Esophagus squamous epithelium (tissue), 4 donors: ENCODE data around the gene STK38L.

Source experiments
- CTCF ChIP-seq, 6 experiments: fragments of 450-650 bp in 4 of 6; fragments of 200-600 bp in 2 of 6; sonication (generic) in 2 of 6; IDR thresholded peaks; one replicate each; pipeline ENCODE4 v1.5.1; 2016 to 2019; ENCODE audit warnings: antibody characterized with exemption in 6 of 6, mild to moderate bottlenecking in 4 of 6, moderate library complexity in 4 of 6
- POLR2A ChIP-seq, 4 donors: fragments of 450-650 bp; IDR thresholded peaks; one replicate each; pipeline ENCODE4 v1.6.1; 2017; ENCODE audit warnings: antibody characterized with exemption in 4 of 4, mild to moderate bottlenecking in 4 of 4, moderate library complexity in 3 of 4

- TF ChIP-seq CTCF (IDR thresholded peaks at IDR 0.05) (no peak), POLR2A (IDR thresholded peaks at IDR 0.05) (no peak)
These were observed 40.7 kb downstream of the STK38L start for GRCh38 chr12:27284751-27285150.
